GM12878 (cell line): ENCODE measurements around the gene LTBP2. TPM values are rescaled to one million over a fixed set of nuclear protein-coding genes. Genes with fewer than 3 reads are reported as not detected.

ENCODE experiments used
- ATAC-seq: fragments of 200-7000 bp; cut with Tn5 transposase; 3 replicates; pipeline ENCODE4 v1.9.1; 2020; ENCODE audit warnings: mild to moderate bottlenecking, moderate library complexity
- BruUV-seq: library from RNA; stranded (reverse); fragments of 400-500 nt; replicated peaks from 2 replicates; lab custom pipeline; 2021; lab: Mats Ljungman, UMichigan
- CTCF ChIA-PET: fragments of 300-600 bp; sonication (Branson Sonifier 250); formaldehyde crosslinking; extraction: SDS; loops from one replicate; lab custom pipeline; 2021; ENCODE audit warnings: inconsistent platforms; lab: Yijun Ruan, JAX
- POLR2A ChIA-PET: fragments of 350-600 bp; formaldehyde crosslinking; extraction: SDS; loops from one replicate; lab custom pipeline; 2021; ENCODE audit warnings: inconsistent platforms; lab: Charles Lee
- RAD21 ChIA-PET: fragments of 300-600 bp; sonication (Branson Sonifier 250); formaldehyde crosslinking; loops from one replicate; lab custom pipeline; 2023; ENCODE audit warnings: antibody characterized with exemption; ENCODE audit not compliant: unreplicated experiment; lab: Charles Lee
- SMC1A ChIA-PET: fragments of 300-600 bp; sonication (Branson Sonifier 250); formaldehyde crosslinking; loops from one replicate; lab custom pipeline; 2023; ENCODE audit not compliant: unreplicated experiment, uncharacterized antibody; lab: Charles Lee
- DNase-seq: peaks from one replicate; pipeline ENCODE4 v3.0.0-alpha.2; 2011; ENCODE audit warnings: low read depth, low spot score
- FAIRE-seq: peaks from 3 replicates; lab custom pipeline; 2011; peaks lifted over from hg19 to GRCh38; lab: Jason Lieb, UNC
- H2AFZ ChIP-seq: 2 replicates; pipeline ENCODE4 v1.6.0; 2011; ENCODE audit warnings: low read depth, low read length, control low read depth; ENCODE audit not compliant: control insufficient read depth
- H3K27ac ChIP-seq: 2 replicates; pipeline ENCODE4 v1.5.1; 2011; ENCODE audit warnings: control low read depth; ENCODE audit not compliant: control insufficient read depth, insufficient read depth
- H3K27me3 ChIP-seq, 2 experiments: replicated peaks in 1 of 2; 2 replicates each; pipeline versions ENCODE4 v1.6.0 to v1.6.1; 2011; ENCODE audit warnings: low read length in 1 of 2; ENCODE audit not compliant: control insufficient read depth in 2 of 2, insufficient read depth in 2 of 2
- H3K36me3 ChIP-seq, 2 experiments: 2 replicates each; pipeline ENCODE4 v1.5.1; 2011; ENCODE audit warnings: low read length in 1 of 2; ENCODE audit not compliant: control insufficient read depth in 2 of 2, insufficient read depth in 2 of 2
- H3K4me1 ChIP-seq: 2 replicates; pipeline ENCODE4 v1.6.1; 2011; ENCODE audit warnings: mild to moderate bottlenecking, low read length, moderate library complexity, mixed read lengths; ENCODE audit not compliant: control insufficient read depth, insufficient read depth
- H3K4me2 ChIP-seq: 2 replicates; pipeline ENCODE4 v1.6.0; 2011; ENCODE audit warnings: control low read depth; ENCODE audit not compliant: control insufficient read depth, insufficient read depth
- H3K4me3 ChIP-seq: fragments of 200-600 bp; sonication (generic); 2 replicates; pipeline ENCODE4 v1.5.1; 2016
- H3K79me2 ChIP-seq: 2 replicates; pipeline ENCODE4 v1.6.0; 2011; ENCODE audit warnings: low read length; ENCODE audit not compliant: control insufficient read depth, insufficient read depth
- H3K9ac ChIP-seq: 2 replicates; pipeline ENCODE4 v1.8.0; 2011; ENCODE audit warnings: low read length, control low read depth, mixed read lengths; ENCODE audit not compliant: control insufficient read depth, insufficient read depth
- H3K9me3 ChIP-seq: replicated peaks from 3 replicates; pipeline ENCODE4 v1.5.1; 2011; ENCODE audit warnings: mild to moderate bottlenecking, low read length; ENCODE audit not compliant: control insufficient read depth, insufficient read depth
- H4K20me1 ChIP-seq: 2 replicates; pipeline ENCODE4 v1.6.0; 2011; ENCODE audit not compliant: control insufficient read depth, insufficient read depth
- CBFB ChIP-seq: IDR thresholded peaks from 2 replicates; pipeline ENCODE4 v1.6.1; 2016; ENCODE audit warnings: antibody characterized with exemption, low read depth
- CBX5 ChIP-seq: sonication (generic); IDR thresholded peaks from 2 replicates; pipeline ENCODE4 v1.6.1; 2016; ENCODE audit warnings: low read depth, moderate library complexity, mild to moderate bottlenecking, inconsistent platforms
- CHD2 ChIP-seq: IDR thresholded peaks from 2 replicates; pipeline ENCODE4 v1.6.1; 2011; ENCODE audit warnings: low read depth, low read length, improper control_type of control experiment, borderline replicate concordance
- IRF3 ChIP-seq: fragments of 450-650 bp; IDR thresholded peaks from 2 replicates; pipeline ENCODE4 v1.6.1; 2014; ENCODE audit warnings: mild to moderate bottlenecking
- KAT2A ChIP-seq: conservative IDR thresholded peaks from 2 replicates; pipeline ENCODE4 v1.6.1; 2011; ENCODE audit warnings: low read depth, low read length; ENCODE audit not compliant: control insufficient read depth
- MYB ChIP-seq: fragments of 150-350 bp; IDR thresholded peaks from 2 replicates; pipeline ENCODE4 v1.6.1; 2014; ENCODE audit warnings: mild to moderate bottlenecking, low read depth, low read length, borderline replicate concordance
- PAX5 ChIP-seq: IDR thresholded peaks from 2 replicates; pipeline ENCODE4 v1.6.1; 2011; ENCODE audit warnings: low read depth, low read length, borderline replicate concordance
- RCOR1 ChIP-seq: conservative IDR thresholded peaks from 2 replicates; pipeline ENCODE4 v1.6.1; 2012; ENCODE audit warnings: low read depth, low read length, improper control_type of control experiment
- WGBS: methylation state at CpG from one replicate; pipeline ENCODE4 v1.1.6; 2016; ENCODE audit warnings: low lambda C conversion rate; ENCODE audit not compliant: insufficient replicate concordance, insufficient coverage; ENCODE audit errors: missing lambda C conversion rate; 5-methylcytosine and 5-hydroxymethylcytosine counted together
- in situ Hi-C: fragments of 300-500 bp; cut with MboI; formaldehyde crosslinking; loops from 9 replicates; pipeline ENCODE4 v1.14.3; 2018; ENCODE audit warnings: mixed read lengths
- intact Hi-C: fragments of 100-400 bp; cut with micrococcal nuclease; formaldehyde crosslinking; loops from one replicate; pipeline ENCODE4 v1.14.2; 2022; ENCODE audit not compliant: unreplicated experiment
- polyA plus RNA-seq, 11 experiments: library from polyadenylated mRNA; depleted of rRNA in 4 of 11; unstranded in 6 of 11; stranded (reverse) in 5 of 11; fragments of >200 nt; fragmentation: Nextera tagmentation in 4 of 11; fragmentation: Illumina TruSeq in 1 of 11; extraction: Ambion mirVana in 4 of 11; extraction: Trizol in 1 of 11; gene quantifications; 1 replicate in 1 of 11; 2 replicates in 10 of 11; pipeline versions ENCODE4 v1.2.1 to v1.2.3, GENCODE V29; 2011 to 2016; ENCODE audit warnings: inconsistent platforms in 2 of 11, missing spikeins in 2 of 11, low read depth in 1 of 11
- total RNA-seq, 4 experiments: library from RNA; depleted of rRNA in 3 of 4; stranded (reverse); fragments of >200 nt in 3 of 4; fragmentation: Illumina TruSeq in 1 of 4; extraction: Trizol in 1 of 4; gene quantifications; 2 replicates each; pipeline versions ENCODE4 v1.2.1 to v1.2.3, GENCODE V29; 2013 to 2021
- TF ChIP-seq, protein P1 (sequence below): fragments of 450-650 bp; IDR thresholded peaks from 2 replicates; pipeline ENCODE4 v1.6.1; 2017; ENCODE audit warnings: borderline replicate concordance
- TF ChIP-seq, protein P2 (sequence below): fragments of 450-650 bp; formaldehyde crosslinking; IDR thresholded peaks from 2 replicates; pipeline ENCODE4 v1.4.0; 2020; ENCODE audit warnings: mild to moderate bottlenecking, moderate library complexity

Gene LTBP2
- total and polyA plus RNA-seq, 10 of the 15 experiments (the other 5 are each of a cell fraction or from before 2014, with no cell fraction given) = 0.03 to 0.23 (median 0.06) TPM; not detected in 1

DNA sequence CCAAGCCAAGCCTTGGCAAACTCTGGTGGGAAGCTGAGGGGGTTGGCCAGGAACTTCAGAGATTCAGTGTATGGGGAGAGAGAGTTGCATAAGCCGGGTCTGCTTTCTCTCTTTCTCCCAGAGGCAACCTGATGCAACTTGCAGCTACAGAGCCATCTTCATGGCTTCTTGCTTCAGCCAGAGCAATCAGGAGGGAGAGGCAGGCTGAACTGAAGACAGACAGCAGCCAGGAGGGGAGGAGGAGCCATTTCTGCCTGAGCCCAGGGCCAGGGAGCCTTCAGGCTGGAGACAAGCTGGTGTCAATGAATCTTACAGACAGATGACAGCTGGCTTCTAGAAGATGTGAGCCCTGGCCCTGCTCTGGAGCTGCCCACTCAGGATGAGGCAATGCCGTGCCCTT, 137.7 kb downstream of the LTBP2 start:
- in situ Hi-C loops (no loop called here), intact Hi-C loops (no loop called here)
- SMC1A ChIA-PET = no interaction called here
- Histone ChIP-seq H4K20me1 (no peaks in the 10 kb centered on the region), H3K36me3 (no peaks in the 10 kb centered on the region; a peak in 1 of 4 replicates), H3K79me2 (no peaks in the 10 kb centered on the region), H3K4me1 (no peaks in the 10 kb centered on the region), H3K9ac (no peak overlapping the region), H3K27ac (no peak overlapping the region), H2AFZ (no peak overlapping the region), H3K4me2 (no peak overlapping the region), H3K4me3 (no peak overlapping the region), H3K27me3 (no peaks in the 10 kb centered on the region), H3K9me3 (no peaks in the 10 kb centered on the region)
- FAIRE-seq = no peak
- CTCF ChIA-PET = interaction anchor here (0.6 to 1.7 kb wide), 2 partner anchors 16 to 111 kb away, joined by 3 to 4 read pairs; no protein-coding TSS in a partner anchor
- WGBS = 56% methylated on average over 2 of the region's 2 CpGs
- BruUV-seq = no TSS peak
- RAD21 ChIA-PET = no interaction called here
- no peak for DNase-seq
- TF ChIP-seq IRF3 = no peak
- TF ChIP-seq CBFB = no peak
- TF ChIP-seq MYB = no peak
- TF ChIP-seq PAX5 = no peak
- TF ChIP-seq CBX5 = no peak
- TF ChIP-seq RCOR1 = no peak
- TF ChIP-seq CHD2 = no peak
- TF ChIP-seq, protein P1, sequence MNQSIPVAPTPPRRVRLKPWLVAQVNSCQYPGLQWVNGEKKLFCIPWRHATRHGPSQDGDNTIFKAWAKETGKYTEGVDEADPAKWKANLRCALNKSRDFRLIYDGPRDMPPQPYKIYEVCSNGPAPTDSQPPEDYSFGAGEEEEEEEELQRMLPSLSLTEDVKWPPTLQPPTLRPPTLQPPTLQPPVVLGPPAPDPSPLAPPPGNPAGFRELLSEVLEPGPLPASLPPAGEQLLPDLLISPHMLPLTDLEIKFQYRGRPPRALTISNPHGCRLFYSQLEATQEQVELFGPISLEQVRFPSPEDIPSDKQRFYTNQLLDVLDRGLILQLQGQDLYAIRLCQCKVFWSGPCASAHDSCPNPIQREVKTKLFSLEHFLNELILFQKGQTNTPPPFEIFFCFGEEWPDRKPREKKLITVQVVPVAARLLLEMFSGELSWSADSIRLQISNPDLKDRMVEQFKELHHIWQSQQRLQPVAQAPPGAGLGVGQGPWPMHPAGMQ = no peak
- TF ChIP-seq, protein P2, sequence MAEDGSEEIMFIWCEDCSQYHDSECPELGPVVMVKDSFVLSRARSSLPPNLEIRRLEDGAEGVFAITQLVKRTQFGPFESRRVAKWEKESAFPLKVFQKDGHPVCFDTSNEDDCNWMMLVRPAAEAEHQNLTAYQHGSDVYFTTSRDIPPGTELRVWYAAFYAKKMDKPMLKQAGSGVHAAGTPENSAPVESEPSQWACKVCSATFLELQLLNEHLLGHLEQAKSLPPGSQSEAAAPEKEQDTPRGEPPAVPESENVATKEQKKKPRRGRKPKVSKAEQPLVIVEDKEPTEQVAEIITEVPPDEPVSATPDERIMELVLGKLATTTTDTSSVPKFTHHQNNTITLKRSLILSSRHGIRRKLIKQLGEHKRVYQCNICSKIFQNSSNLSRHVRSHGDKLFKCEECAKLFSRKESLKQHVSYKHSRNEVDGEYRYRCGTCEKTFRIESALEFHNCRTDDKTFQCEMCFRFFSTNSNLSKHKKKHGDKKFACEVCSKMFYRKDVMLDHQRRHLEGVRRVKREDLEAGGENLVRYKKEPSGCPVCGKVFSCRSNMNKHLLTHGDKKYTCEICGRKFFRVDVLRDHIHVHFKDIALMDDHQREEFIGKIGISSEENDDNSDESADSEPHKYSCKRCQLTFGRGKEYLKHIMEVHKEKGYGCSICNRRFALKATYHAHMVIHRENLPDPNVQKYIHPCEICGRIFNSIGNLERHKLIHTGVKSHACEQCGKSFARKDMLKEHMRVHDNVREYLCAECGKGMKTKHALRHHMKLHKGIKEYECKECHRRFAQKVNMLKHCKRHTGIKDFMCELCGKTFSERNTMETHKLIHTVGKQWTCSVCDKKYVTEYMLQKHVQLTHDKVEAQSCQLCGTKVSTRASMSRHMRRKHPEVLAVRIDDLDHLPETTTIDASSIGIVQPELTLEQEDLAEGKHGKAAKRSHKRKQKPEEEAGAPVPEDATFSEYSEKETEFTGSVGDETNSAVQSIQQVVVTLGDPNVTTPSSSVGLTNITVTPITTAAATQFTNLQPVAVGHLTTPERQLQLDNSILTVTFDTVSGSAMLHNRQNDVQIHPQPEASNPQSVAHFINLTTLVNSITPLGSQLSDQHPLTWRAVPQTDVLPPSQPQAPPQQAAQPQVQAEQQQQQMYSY (CRISPR knock-in tag) = no peak
- no peak for TF ChIP-seq KAT2A
- POLR2A ChIA-PET = no interaction called here
- no peak for ATAC-seq
